ENCODE measurements around the gene COL24A1. TPM values are rescaled to one million over a fixed set of nuclear protein-coding genes. Genes with fewer than 3 reads are reported as not detected.

Gene COL24A1
- total RNA-seq, 1 experiment from 2014 or later: 0.08 TPM

GRCh38 chr1:85692730-85693314 is 463.8 kb downstream of the COL24A1 start:
- Histone ChIP-seq H3K4me3 (ENCODE audit: low read depth in 2 of 2, low read length in 2 of 2) (no peak overlapping the region), H3K36me3 (ENCODE audit: control insufficient read depth, insufficient read depth, low read length) (peaks cover 24% of the 10 kb centered on the region), H3K27ac (ENCODE audit: low read length) (peak overlapping the region; percentile 76), H3K27me3 (ENCODE audit: control insufficient read depth, insufficient read depth, low read length) (no peaks in the 10 kb centered on the region), H3K9me3 (ENCODE audit: control insufficient read depth, insufficient read depth, low read depth, low read length) (no peaks in the 10 kb centered on the region), H3K4me1 (ENCODE audit: control insufficient read depth, insufficient read depth, low read length) (peaks cover 11% of the 10 kb centered on the region)
- ChIA-PET CTCF (interaction anchor here (0.5 to 2.3 kb wide), 20 partner anchors 10 to 417 kb away, joined by 3 to 24 read pairs (median 4); partner anchors contain the start of genes CCN1 and ZNHIT6), POLR2A (interaction anchor here (0.5 to 2.0 kb wide), 7 partner anchors 9 to 377 kb away, joined by 3 to 8 read pairs (median 4); partner anchors contain the start of gene CCN1)
- peak; percentile 68; the same call in 1 of the 2 replicates for TF ChIP-seq CTCF (IDR thresholded peaks at IDR 0.05)
- TF ChIP-seq REST (IDR thresholded peaks at IDR 0.05; ENCODE audit: insufficient read depth in 1 of 2, low read depth in 2 of 2, low read length in 1 of 2): no peak
- BruUV-seq (replicated peaks): no TSS peak
- intact Hi-C loops (cut with micrococcal nuclease; ENCODE audit: unreplicated experiment): loop anchor here (2.0 kb wide), 3 partner anchors 86 to 384 kb away; no protein-coding TSS in a partner anchor
- DNase-seq (ENCODE audit: low read depth, low spot score) (peak; percentile 56), ATAC-seq (peak; percentile 66)
- in situ Hi-C loops (cut with HindIII; ENCODE audit: low pct_unique_long_range_greater_than_20kb, low sequenced_read_pairs): loop anchor here (25.0 kb wide), 1 partner anchor 381 kb away; no protein-coding TSS in a partner anchor

- POLR2A ChIA-PET: no interaction called here
- peak overlapping the region; percentile 52; the same call in 1 of the 2 replicates for H3K27ac ChIP-seq (ENCODE audit: low read length)
- CTCF ChIA-PET: no interaction called here
- no peaks in the 10 kb centered on the region for H3K27me3 ChIP-seq (ENCODE audit: control insufficient read depth, insufficient read depth, low read length)
- peaks cover 11% of the 10 kb centered on the region for H3K4me1 ChIP-seq (ENCODE audit: control insufficient read depth, insufficient read depth, low read length)
- BruUV-seq (replicated peaks): no TSS peak
- no peaks in the 10 kb centered on the region for H3K9me3 ChIP-seq (ENCODE audit: control insufficient read depth, insufficient read depth, low read depth, low read length)
- in situ Hi-C loops (cut with HindIII; ENCODE audit: low pct_unique_long_range_greater_than_20kb, low sequenced_read_pairs) (loop anchor here (25.0 kb wide), 1 partner anchor 378 kb away; no protein-coding TSS in a partner anchor), intact Hi-C loops (cut with micrococcal nuclease; ENCODE audit: unreplicated experiment) (loop anchor here (2.0 kb wide), 1 partner anchor 33 kb away; no protein-coding TSS in a partner anchor)
- no peak for DNase-seq (ENCODE audit: low read depth, low spot score)
- TF ChIP-seq SIN3A (IDR thresholded peaks at IDR 0.05; ENCODE audit: borderline replicate concordance, insufficient read depth, low read depth, low read length) (no peak), TCF7L2 (IDR thresholded peaks at IDR 0.05; ENCODE audit: low read depth, low read length) (no peak), REST (IDR thresholded peaks at IDR 0.05; ENCODE audit: insufficient read depth in 1 of 2, low read depth in 2 of 2, low read length in 1 of 2) (no peak), POLR2AphosphoS5 (IDR thresholded peaks at IDR 0.05; ENCODE audit: low read depth, low read length) (no peak), CTCF (IDR thresholded peaks at IDR 0.05) (no peak)
- 0 out of 2 replicates have a peak, but pooled peaks have one; percentile 16 for ATAC-seq
- no peak overlapping the region for H3K4me3 ChIP-seq (ENCODE audit: low read depth in 2 of 2, low read length in 2 of 2)
- peaks cover 19% of the 10 kb centered on the region for H3K36me3 ChIP-seq (ENCODE audit: control insufficient read depth, insufficient read depth, low read length)
Measured at GRCh38 chr1:85689775-85690404, 466.7 kb downstream of the COL24A1 start.

All from Panc1 (cell line).